Kasumi-1 (cell line): ENCODE measurements around the gene ELOF1.
A peak's percentile ranks its signal among the peaks of the same experiment; 100 is the strongest.
"Not testable (repeated sequence)": the region's sequence is repeated elsewhere in the genome, so short reads cannot be mapped to it uniquely, and the experiment has no call there.

Source experiments
- DNase-seq, 2 experiments: peaks; one replicate each; lab custom pipeline; 2025; lab: John Stamatoyannopoulos, UW

The ELOF1 gene

GRCh38 chr19:11570039-11570462 lies 11.0 kb upstream of the ELOF1 start:
- peak; percentile 19 to 26 for DNase-seq

- no peak for DNase-seq
These were observed 7.1 kb upstream of the ELOF1 start for GRCh38 chr19:11566164-11566563.

DNA sequence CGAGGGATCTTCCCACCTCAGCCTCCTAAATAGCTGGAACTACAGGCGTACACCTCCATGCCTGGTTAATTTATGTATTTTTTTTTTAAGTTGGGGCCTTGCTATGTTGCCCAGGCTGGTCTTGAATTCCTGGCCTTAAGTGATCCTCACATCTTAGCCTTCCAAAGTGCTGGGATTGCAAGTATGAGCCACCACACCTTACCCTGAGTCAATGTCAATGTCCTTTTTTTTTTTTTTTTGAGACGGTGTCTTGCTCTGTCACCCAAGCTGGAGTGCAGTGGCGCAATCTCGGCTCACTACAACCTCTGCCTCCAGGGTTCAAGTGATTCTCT lies 6.6 kb upstream of the ELOF1 start:
- DNase-seq, result not testable (repeated sequence)

- DNase-seq, result not testable (repeated sequence)
These were observed 5.2 kb upstream of the ELOF1 start for GRCh38 chr19:11564082-11564807.

- DNase-seq, result no peak
These were observed 4.5 kb upstream of the ELOF1 start for GRCh38 chr19:11563532-11563931.

GRCh38 chr19:11560404-11561051 lies 1.5 kb upstream of the ELOF1 start:
- peak; percentile 83 to 91 for DNase-seq

DNA sequence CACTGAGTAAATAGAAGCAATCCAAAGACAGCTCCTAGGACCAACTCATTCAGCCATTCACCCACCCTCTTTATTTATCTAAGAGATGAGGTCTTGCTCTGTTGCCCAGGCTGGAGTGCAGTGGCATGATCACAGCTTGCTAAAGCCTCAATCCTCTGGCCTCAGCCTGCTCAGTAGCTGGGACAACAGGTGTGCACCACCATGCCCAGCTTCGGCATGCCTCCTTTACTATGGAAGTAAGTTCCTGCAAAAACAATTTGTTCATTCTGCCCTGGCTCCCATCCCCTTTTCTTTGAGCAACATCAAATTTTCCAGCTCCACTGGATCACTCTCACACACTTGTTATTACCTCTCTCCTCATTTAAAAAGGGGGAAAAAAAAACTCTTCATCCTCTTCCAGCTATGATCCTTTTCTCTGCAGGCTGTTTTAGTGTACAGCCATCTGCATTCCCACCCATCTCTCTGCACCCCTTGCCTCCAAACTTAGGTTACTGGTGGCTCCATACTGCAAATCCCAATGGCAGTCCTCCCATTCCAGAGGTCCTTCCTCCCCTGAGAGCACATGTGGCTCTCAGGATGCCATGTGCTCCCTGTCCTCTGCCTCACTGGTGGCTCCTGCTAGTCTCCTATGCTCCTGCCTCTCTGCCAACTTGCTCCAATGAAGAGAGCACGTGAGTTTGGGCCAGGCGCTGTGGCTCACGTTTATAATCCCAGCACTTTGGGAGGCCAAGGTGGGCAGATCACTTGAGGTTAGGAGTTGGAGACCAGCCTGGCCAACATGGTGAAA lies 2.2 kb downstream of the ELOF1 start:
- no peak for DNase-seq

GRCh38 chr19:11555246-11555645 lies 3.8 kb downstream of the ELOF1 start:
- no peak for DNase-seq

DNA sequence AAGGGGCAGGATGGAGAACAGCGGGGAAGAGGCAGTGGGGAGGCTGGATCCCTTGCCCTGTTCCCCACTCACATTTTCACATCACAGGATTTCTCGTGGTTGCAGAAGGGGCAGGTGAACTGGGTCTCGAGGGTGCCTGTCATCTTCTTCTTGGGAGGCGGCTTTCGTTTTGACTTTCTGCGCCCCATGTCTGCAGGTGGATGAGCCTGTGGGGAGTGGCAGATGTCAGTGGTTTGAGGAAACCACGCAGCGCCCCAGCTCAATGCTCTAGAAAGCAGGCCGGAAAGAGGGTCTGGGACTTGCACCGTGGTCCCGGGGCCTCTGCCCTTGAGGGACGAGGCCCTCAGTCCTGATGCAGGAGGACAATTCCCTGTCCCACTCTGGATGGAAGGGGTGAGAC lies 4.9 kb downstream of the ELOF1 start:
- DNase-seq, result no peak

DNA sequence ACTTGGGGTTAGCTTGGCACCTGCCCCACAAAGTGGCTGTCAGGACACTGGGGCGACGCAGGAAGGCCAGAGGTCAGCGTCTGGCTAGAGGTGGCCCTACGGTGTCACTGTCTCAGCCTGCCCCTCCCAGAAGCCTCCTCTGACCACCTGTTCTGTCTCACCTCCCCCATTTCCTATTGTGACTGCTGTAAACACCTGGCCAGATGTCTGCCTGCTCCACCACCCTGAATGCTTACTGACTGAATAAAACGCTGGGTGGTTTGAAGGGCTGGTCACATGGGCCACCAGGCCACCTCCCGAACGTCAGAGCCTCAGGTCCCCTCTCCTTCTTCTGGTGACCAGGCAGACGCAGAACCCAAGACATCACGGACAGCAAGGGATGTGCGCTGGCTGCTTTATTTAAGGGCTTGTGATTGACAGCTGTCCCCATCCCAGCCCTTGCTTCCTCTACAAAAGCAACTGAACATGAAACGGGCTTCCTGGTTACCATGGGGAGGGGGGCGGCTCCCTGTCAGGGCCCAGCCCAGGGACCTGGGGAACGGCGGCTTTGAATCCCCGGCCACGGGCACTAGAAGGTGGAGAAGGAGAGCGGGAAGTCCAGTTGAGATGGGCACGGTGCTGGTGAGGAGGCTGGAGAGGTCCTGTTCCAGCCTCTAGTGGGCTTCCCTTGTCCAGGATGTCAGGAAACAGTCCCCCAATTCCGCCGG lies 6.2 kb downstream of the ELOF1 start:
- DNase-seq, result no peak

DNA sequence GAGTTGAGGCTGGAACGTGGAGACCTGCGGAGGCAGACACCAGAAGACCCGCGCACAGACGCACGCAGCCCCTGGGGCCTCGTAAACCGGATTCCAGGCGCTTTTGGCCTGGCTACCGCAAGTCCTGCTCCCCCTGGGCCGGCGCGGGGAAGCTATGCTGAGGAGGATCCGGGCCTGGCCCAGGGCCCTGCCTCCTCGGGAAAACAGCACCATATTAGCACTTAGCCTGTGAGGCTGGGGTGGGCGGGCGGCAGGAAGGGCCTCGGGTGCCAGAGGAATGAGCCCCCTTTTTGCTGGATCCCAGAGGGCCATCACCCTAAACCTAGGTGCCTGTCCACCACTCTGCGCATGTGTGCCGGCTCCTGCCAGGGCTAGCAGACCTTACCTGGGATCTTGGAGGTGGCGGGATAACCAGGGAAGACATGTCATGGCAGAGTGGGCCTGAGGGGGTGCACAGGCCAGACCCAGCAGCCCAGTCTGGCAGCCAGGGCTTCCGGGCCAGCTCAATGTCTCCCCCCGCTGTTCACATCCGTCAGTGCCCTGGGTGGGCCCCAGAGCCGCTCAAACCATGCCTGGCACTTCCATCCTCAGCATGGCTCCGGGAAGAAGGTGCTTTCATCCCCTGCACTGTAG lies 7.3 kb downstream of the ELOF1 start:
- DNase-seq, result peak in 1 of 2 experiments; percentile 13

GRCh38 chr19:11550265-11550664 lies 8.8 kb downstream of the ELOF1 start:
- DNase-seq, result no peak

GRCh38 chr19:11549386-11549953 lies 9.6 kb downstream of the ELOF1 start:
- DNase-seq, result no peak

GRCh38 chr19:11547929-11548700 lies 10.9 kb downstream of the ELOF1 start:
- DNase-seq, result no peak

DNA sequence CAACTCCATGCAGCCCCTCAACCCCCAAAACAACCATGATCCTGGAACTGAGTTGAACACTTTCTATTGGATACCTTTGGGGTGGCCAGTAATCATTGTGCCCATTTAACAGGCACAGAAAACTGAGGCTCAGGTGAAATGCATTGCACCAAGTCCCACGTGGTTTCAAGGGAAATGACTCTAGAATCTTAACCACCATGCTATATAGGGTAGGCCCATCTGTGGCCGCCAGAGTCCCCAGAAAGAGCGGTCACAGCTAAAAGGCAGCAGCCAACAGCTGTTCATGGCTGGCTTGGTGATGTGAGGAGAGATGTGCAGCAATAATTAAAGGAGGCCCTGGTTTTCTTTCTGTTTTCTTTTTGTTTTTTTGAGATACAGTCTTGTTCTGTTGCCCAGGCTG lies 17.8 kb downstream of the ELOF1 start:
- DNase-seq, result no peak

DNA sequence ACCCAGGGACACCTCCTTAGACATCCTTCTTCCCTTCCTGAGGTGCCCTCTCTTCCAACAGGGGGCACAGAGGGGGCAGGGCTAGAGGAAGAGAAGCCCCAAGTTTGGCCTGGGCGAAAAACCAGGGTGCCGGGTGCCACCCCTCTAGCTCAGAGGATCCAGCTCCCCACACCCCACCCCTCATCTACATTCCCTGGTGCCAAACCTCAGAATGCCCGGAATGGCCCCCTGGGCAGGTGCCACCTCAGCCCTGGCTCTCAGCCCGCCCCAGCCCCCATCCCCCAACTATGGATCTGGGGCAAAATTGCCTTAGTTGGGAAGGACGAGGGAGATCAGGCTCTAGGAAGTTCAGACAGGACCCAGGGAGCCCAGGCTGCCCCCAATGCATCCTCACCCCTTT lies 18.4 kb downstream of the ELOF1 start:
- no peak for DNase-seq

- DNase-seq, result no peak
These were observed 19.3 kb downstream of the ELOF1 start for GRCh38 chr19:11539495-11540365.

DNA sequence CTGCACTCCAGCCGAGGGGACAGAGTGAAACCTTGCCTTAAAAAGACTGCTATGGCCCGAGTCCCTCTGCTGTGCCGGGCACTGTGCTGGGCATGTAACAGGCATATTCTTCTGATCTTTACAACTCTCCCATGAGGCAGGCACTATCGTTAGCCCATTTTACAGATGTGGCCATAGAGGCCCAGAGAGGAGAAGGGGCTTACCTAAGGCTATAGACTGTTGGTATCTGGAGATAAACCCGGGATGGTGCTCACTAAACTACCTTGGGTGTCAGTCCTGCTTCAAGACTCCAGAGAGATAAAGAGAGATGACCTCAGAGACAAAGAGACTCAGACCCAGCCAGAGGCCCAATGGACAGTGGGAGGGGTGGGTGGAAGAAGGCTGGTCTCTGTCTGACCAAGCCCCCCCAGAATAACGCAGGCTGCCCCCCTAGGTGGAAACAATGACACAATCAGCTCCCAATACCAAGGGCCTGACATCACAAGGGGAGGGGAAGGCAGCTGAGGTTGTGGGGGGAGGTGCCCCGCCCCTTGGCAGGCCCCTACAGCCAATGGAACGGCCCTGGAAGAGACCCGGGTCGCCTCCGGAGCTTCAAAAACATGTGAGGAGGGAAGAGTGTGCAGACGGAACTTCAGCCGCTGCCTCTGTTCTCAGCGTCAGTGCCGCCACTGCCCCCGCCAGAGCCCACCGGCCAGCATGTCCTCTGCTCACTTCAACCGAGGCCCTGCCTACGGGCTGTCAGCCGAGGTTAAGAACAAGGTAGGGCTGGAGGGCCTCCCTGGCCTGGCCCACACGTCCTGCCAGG lies 20.6 kb downstream of the ELOF1 start, which contains the start of gene CNN1:
TSS of gene CNN1 (plus strand) at position 620 of the 805 bp plus-strand sequence. CDS start at position 697, 77 bp downstream.
- no peak for DNase-seq
